H1 (cell line): ENCODE measurements around the gene ARHGEF2. TPM values are rescaled to one million over a fixed set of nuclear protein-coding genes. Genes with fewer than 3 reads are reported as not detected.
A peak's percentile ranks its signal among the peaks of the same experiment; 100 is the strongest.

Source experiments
- CTCF ChIA-PET: fragments of 300-600 bp; sonication (Branson Sonifier 250); formaldehyde crosslinking; loops from one replicate; lab custom pipeline; 2021; ENCODE audit not compliant: partially characterized antibody; lab: Charles Lee
- POLR2A ChIA-PET: fragments of 300-600 bp; sonication (Branson Sonifier 250); formaldehyde crosslinking; loops from one replicate; lab custom pipeline; 2021; ENCODE audit warnings: inconsistent platforms; ENCODE audit not compliant: partially characterized antibody; lab: Charles Lee
- DNase-seq, 2 experiments: peaks; one replicate each; pipeline versions ENCODE4 v3.0.0 to v3.0.0-alpha.2; 2010 to 2022; ENCODE audit warnings: low spot score in 2 of 2, low read depth in 1 of 2, mixed read lengths in 1 of 2
- FAIRE-seq: peaks from 2 replicates; lab custom pipeline; 2011; peaks lifted over from hg19 to GRCh38; lab: Jason Lieb, UNC
- H2AFZ ChIP-seq: 2 replicates; pipeline ENCODE4 v1.8.1; 2012; ENCODE audit warnings: low read length, inconsistent platforms
- H2AK5ac ChIP-seq: 2 replicates; pipeline ENCODE4 v1.6.1; 2013; ENCODE audit warnings: low read depth, low read length
- H2BK120ac ChIP-seq: replicated peaks from 2 replicates; pipeline ENCODE3; 2013; ENCODE audit warnings: low read depth, low read length, inconsistent platforms
- H2BK12ac ChIP-seq: 2 replicates; pipeline ENCODE4 v1.6.1; 2013; ENCODE audit warnings: low read depth, low read length
- H2BK15ac ChIP-seq: 2 replicates; pipeline ENCODE4 v1.6.1; 2013; ENCODE audit warnings: low read length
- H2BK20ac ChIP-seq: 2 replicates; pipeline ENCODE4 v1.6.1; 2013; ENCODE audit warnings: low read length
- H2BK5ac ChIP-seq: 2 replicates; pipeline ENCODE4 v1.6.1; 2013; ENCODE audit warnings: low read depth, low read length
- H3K14ac ChIP-seq: 2 replicates; pipeline ENCODE4 v1.6.1; 2013; ENCODE audit warnings: inconsistent platforms; ENCODE audit not compliant: insufficient read length
- H3K18ac ChIP-seq: 2 replicates; pipeline ENCODE4 v1.6.1; 2013; ENCODE audit warnings: low read length; ENCODE audit errors: extremely low read depth
- H3K23ac ChIP-seq: 2 replicates; pipeline ENCODE4 v1.6.1; 2013; ENCODE audit warnings: inconsistent platforms; ENCODE audit not compliant: insufficient read length
- H3K23me2 ChIP-seq: 2 replicates; pipeline ENCODE4 v1.6.1; 2013; ENCODE audit warnings: low read depth, low read length
- H3K27ac ChIP-seq: 2 replicates; pipeline ENCODE4 v1.6.1; 2011; ENCODE audit warnings: low read depth, low read length, inconsistent platforms
- H3K27me3 ChIP-seq, 4 experiments: replicated peaks in 1 of 4; 1 replicate in 1 of 4; 2 replicates in 3 of 4; pipeline versions ENCODE4 v1.6.1 to v1.8.1; 2011 to 2013; ENCODE audit warnings: low read length in 3 of 4, mild to moderate bottlenecking in 3 of 4, inconsistent platforms in 2 of 4, mixed read lengths in 2 of 4, moderate library complexity in 1 of 4; ENCODE audit not compliant: control insufficient read depth in 3 of 4, insufficient read depth in 3 of 4; ENCODE audit errors: extremely low read depth in 1 of 4
- H3K36me3 ChIP-seq, 4 experiments: 2 replicates each; pipeline versions ENCODE4 v1.6.1 to v1.8.1; 2011 to 2013; ENCODE audit warnings: mild to moderate bottlenecking in 4 of 4, low read length in 3 of 4, moderate library complexity in 2 of 4, control low read depth in 1 of 4, inconsistent platforms in 1 of 4; ENCODE audit not compliant: insufficient read depth in 4 of 4, control insufficient read depth in 2 of 4
- H3K4ac ChIP-seq: replicated peaks from 2 replicates; pipeline ENCODE3; 2013; ENCODE audit warnings: low read length, low read depth, mixed read lengths, inconsistent platforms; ENCODE audit not compliant: insufficient read length
- H3K4me1 ChIP-seq, 4 experiments: replicated peaks in 1 of 4; 1 replicate in 1 of 4; 2 replicates in 3 of 4; pipeline versions ENCODE4 v1.6.1 to v1.8.1; 2011 to 2013; ENCODE audit warnings: low read length in 3 of 4, inconsistent platforms in 2 of 4, mixed read lengths in 1 of 4; ENCODE audit not compliant: insufficient read depth in 4 of 4, control insufficient read depth in 3 of 4
- H3K4me2 ChIP-seq, 2 experiments: 2 replicates each; pipeline versions ENCODE4 v1.6.1 to v1.8.1; 2011 to 2013; ENCODE audit warnings: low read depth in 2 of 2, low read length in 2 of 2, control low read depth in 1 of 2, inconsistent platforms in 1 of 2, mild to moderate bottlenecking in 1 of 2; ENCODE audit not compliant: insufficient read depth in 1 of 2
- H3K4me3 ChIP-seq, 4 experiments: fragments of 200-600, 300-600 bp in 1 of 4; sonication (generic), shearing (Covaris generic), sonication (Bioruptor Twin) in 1 of 4; 2 replicates each; pipeline versions ENCODE4 v1.5.1 to v1.8.1; 2011 to 2016; ENCODE audit warnings: low read length in 4 of 4, low read depth in 3 of 4, control low read depth in 2 of 4, inconsistent platforms in 2 of 4, mild to moderate bottlenecking in 2 of 4, mixed read lengths in 1 of 4, moderate library complexity in 1 of 4; ENCODE audit not compliant: insufficient read depth in 2 of 4; ENCODE audit errors: extremely low read depth in 1 of 4
- H3K56ac ChIP-seq: replicated peaks from 2 replicates; pipeline ENCODE3; 2013; ENCODE audit warnings: low read depth, mild to moderate bottlenecking, mixed read lengths, low read length, inconsistent platforms; ENCODE audit not compliant: insufficient read length
- H3K79me1 ChIP-seq: 2 replicates; pipeline ENCODE4 v1.6.1; 2013; ENCODE audit warnings: low read depth, low read length, control low read depth
- H3K79me2 ChIP-seq, 2 experiments: 2 replicates each; pipeline versions ENCODE4 v1.6.1 to v1.8.1; 2012 to 2013; ENCODE audit warnings: low read length in 2 of 2, mild to moderate bottlenecking in 2 of 2, inconsistent platforms in 1 of 2; ENCODE audit not compliant: insufficient read depth in 2 of 2, control insufficient read depth in 1 of 2
- H3K9ac ChIP-seq, 4 experiments: replicated peaks in 1 of 4; 1 replicate in 1 of 4; 2 replicates in 3 of 4; pipeline versions ENCODE4 v1.6.1 to v1.8.1; 2011 to 2013; ENCODE audit warnings: low read depth in 3 of 4, low read length in 3 of 4, control low read depth in 2 of 4, mild to moderate bottlenecking in 2 of 4, moderate library complexity in 2 of 4, inconsistent platforms in 1 of 4; ENCODE audit errors: extremely low read depth in 1 of 4
- H3K9me3 ChIP-seq, 2 experiments: 2 replicates each; pipeline versions ENCODE4 v1.6.1 to v1.8.1; 2012 to 2013; ENCODE audit warnings: mild to moderate bottlenecking in 2 of 2, moderate library complexity in 2 of 2, control low read depth in 1 of 2, inconsistent platforms in 1 of 2, low read depth in 1 of 2, low read length in 1 of 2, mixed read lengths in 1 of 2; ENCODE audit not compliant: insufficient read depth in 2 of 2
- H4K20me1 ChIP-seq, 2 experiments: replicated peaks in 1 of 2; 2 replicates each; pipeline versions ENCODE3 to v1.8.1; 2011 to 2013; ENCODE audit warnings: inconsistent platforms in 2 of 2, low read length in 2 of 2, mild to moderate bottlenecking in 1 of 2; ENCODE audit not compliant: insufficient read depth in 2 of 2, control insufficient read depth in 1 of 2
- H4K5ac ChIP-seq: 2 replicates; pipeline ENCODE4 v1.6.1; 2013; ENCODE audit warnings: low read length, low read depth, mixed read lengths, inconsistent platforms; ENCODE audit not compliant: insufficient read length
- H4K8ac ChIP-seq: 2 replicates; pipeline ENCODE4 v1.8.0; 2013; ENCODE audit warnings: mild to moderate bottlenecking, moderate library complexity, low read length, inconsistent platforms; ENCODE audit not compliant: insufficient read depth; ENCODE audit errors: extremely low read depth
- H4K91ac ChIP-seq: replicated peaks from 2 replicates; pipeline ENCODE3; 2013; ENCODE audit warnings: low read length, mixed read lengths, inconsistent platforms; ENCODE audit not compliant: insufficient read length
- ATF3 ChIP-seq: IDR thresholded peaks from 2 replicates; pipeline ENCODE4 v1.6.1; 2011; ENCODE audit warnings: low read depth, mild to moderate bottlenecking, low read length; ENCODE audit not compliant: insufficient read depth
- EP300 ChIP-seq, 2 experiments: IDR thresholded peaks; 1 replicate in 1 of 2; 2 replicates in 1 of 2; pipeline ENCODE4 v1.6.1; 2011 to 2012; ENCODE audit warnings: low read depth in 2 of 2, low read length in 2 of 2, mild to moderate bottlenecking in 2 of 2, borderline replicate concordance in 1 of 2, inconsistent platforms in 1 of 2, moderate library complexity in 1 of 2
- GABPA ChIP-seq: IDR thresholded peaks from 2 replicates; pipeline ENCODE4 v1.6.1; 2011; ENCODE audit warnings: mild to moderate bottlenecking, low read length, moderate library complexity, borderline replicate concordance; ENCODE audit not compliant: insufficient read depth
- GTF2F1 ChIP-seq: IDR thresholded peaks from 2 replicates; pipeline ENCODE4 v1.6.1; 2012; ENCODE audit warnings: low read depth, low read length, improper control_type of control experiment, borderline replicate concordance
- HDAC2 ChIP-seq, 2 experiments: fragments of 300-600 bp in 1 of 2; sonication (generic) in 1 of 2; IDR thresholded peaks; 2 replicates each; pipeline ENCODE4 v1.6.1; 2011 to 2012; ENCODE audit warnings: low read depth in 2 of 2, low read length in 2 of 2, mild to moderate bottlenecking in 2 of 2, moderate library complexity in 2 of 2, borderline replicate concordance in 1 of 2, inconsistent platforms in 1 of 2
- KDM5A ChIP-seq: fragments of 200-600 bp; IDR thresholded peaks from 2 replicates; pipeline ENCODE4 v1.7.1; 2012; ENCODE audit warnings: mild to moderate bottlenecking, low read length, inconsistent platforms, mixed read lengths
- PHF8 ChIP-seq: fragments of 200-600 bp; sonication (generic); conservative IDR thresholded peaks from 2 replicates; pipeline ENCODE4 v1.7.1; 2012; ENCODE audit warnings: low read depth, mild to moderate bottlenecking, inconsistent platforms, low read length, moderate library complexity
- TEAD4 ChIP-seq: IDR thresholded peaks from 2 replicates; pipeline ENCODE4 v1.6.1; 2012; ENCODE audit warnings: low read depth, low read length, inconsistent platforms, mixed read lengths
- WGBS, 2 experiments: shearing (Covaris generic) in 1 of 2; methylation state at CpG; one replicate each; pipeline versions ENCODE4 v1.1.6 to v1.1.7; 2013 to 2015; ENCODE audit warnings: low lambda C conversion rate in 2 of 2, mixed read lengths in 2 of 2, inconsistent platforms in 1 of 2, low coverage in 1 of 2, missing lambda C conversion rate in 1 of 2; ENCODE audit not compliant: insufficient replicate concordance in 2 of 2, insufficient coverage in 1 of 2, insufficient read length in 1 of 2; ENCODE audit errors: extremely low coverage in 1 of 2, missing lambda C conversion rate in 1 of 2; 5-methylcytosine and 5-hydroxymethylcytosine counted together
- polyA plus RNA-seq, 7 experiments: library from polyadenylated mRNA; depleted of rRNA in 3 of 7; stranded (reverse) in 5 of 7; unstranded in 2 of 7; fragments of >200 nt in 5 of 7; fragments of 200-250 nt in 2 of 7; gene quantifications; 1 replicate in 5 of 7; 2 replicates in 1 of 7; 4 replicates in 1 of 7; pipeline versions ENCODE4 v1.2.1 to v1.2.3, GENCODE V29; 2011 to 2013; ENCODE audit warnings: missing spikeins in 2 of 7, mixed read lengths in 2 of 7
- total RNA-seq: library from RNA; stranded (reverse); fragmentation: NEBNext Ultra II Directional; extraction: Animal tissue kit (Norgen Biotek cat#: 25700); gene quantifications from 2 replicates; pipeline ENCODE4 v1.2.1, GENCODE V29; 2021

The ARHGEF2 gene
- total and polyA plus RNA-seq, 2 of the 8 experiments (the other 6 are each of a cell fraction or from before 2014, with no cell fraction given): 42.7 to 80.5 TPM

GRCh38 chr1:155934097-155934935 is 44.0 kb downstream of the ARHGEF2 start, which contains the start of gene KHDC4:
Gene KHDC4 (minus strand): TSS chr1:155934413. CDS start chr1:155934373, 40 bp downstream.
- Histone ChIP-seq H3K9ac (peak within 1 kb of the TSS; percentile 86 to 100 (median 96)), H3K23me2 (peaks cover 5% of the 10 kb centered on the region), H3K56ac (peak within 1 kb of the TSS; percentile 89), H3K4me2 (peak within 1 kb of the TSS; percentile 85 to 92), H3K4ac (peak within 1 kb of the TSS; percentile 32), H3K14ac (peak within 1 kb of the TSS; percentile 67), H4K91ac (peak within 1 kb of the TSS; percentile 70), H2BK12ac (peak within 1 kb of the TSS; percentile 27; the same call in 1 of the 2 replicates), H3K79me2 (peaks cover 10 to 46% of the 10 kb centered on the region in 2 experiments), H2AFZ (peak within 1 kb of the TSS; percentile 9; the same call in 1 of the 2 replicates), H4K5ac (peak within 1 kb of the TSS; percentile 98), H2BK5ac (peak within 1 kb of the TSS; percentile 98), H3K27me3 (no peaks in the 10 kb centered on the region), H3K23ac (no peak within 1 kb of the TSS), H3K79me1 (peaks cover 2% of the 10 kb centered on the region; the same call in 1 of the 2 replicates), H3K18ac (peak within 1 kb of the TSS; percentile 100), H3K4me1 (peaks cover 0 to 2% (median 1%) of the 10 kb centered on the region in 4 experiments; a peak in 4 of 7 replicates), H4K8ac (peak within 1 kb of the TSS; percentile 99), H3K36me3 (peaks cover 16 to 40% (median 26%) of the 10 kb centered on the region in 4 experiments; a peak in 7 of 8 replicates), H2BK20ac (0 out of 2 replicates have a peak within 1 kb of the TSS, but pooled peaks have one; percentile 43), H3K27ac (peak within 1 kb of the TSS; percentile 88), H2BK120ac (peak within 1 kb of the TSS; percentile 28), H3K4me3 (peak within 1 kb of the TSS; percentile 89 to 100 (median 94)), H4K20me1 (peaks cover 0 to 13% of the 10 kb centered on the region in 2 experiments), H2AK5ac (peak within 1 kb of the TSS; percentile 91), H3K9me3 (no peaks in the 10 kb centered on the region), H2BK15ac (peak within 1 kb of the TSS; percentile 31; the same call in 1 of the 2 replicates)
- FAIRE-seq (peak; percentile 92), DNase-seq (peak; percentile 87 to 96)
- 2% methylated on average over 50 of the region's 50 CpGs; no CpG with 5 or more reads in 1 of the 2 experiments for WGBS, 2 experiments
- ChIA-PET POLR2A (interaction anchor here (0.8 to 6.7 kb wide), 27 partner anchors 9 to 181 kb away, joined by 3 to 109 read pairs (median 4); partner anchors contain the start of genes ARHGEF2, GON4L, LMNA and MEX3A), CTCF (interaction anchor here (0.6 to 2.8 kb wide), 7 partner anchors 10 to 587 kb away, joined by 3 to 18 read pairs (median 5); partner anchors contain the start of gene ARHGEF2)
- no peak for TF ChIP-seq EP300 (IDR thresholded peaks at IDR 0.05; ENCODE audit: borderline replicate concordance in 1 of 2, low read depth in 2 of 2, low read length in 2 of 2)
- TF ChIP-seq TEAD4: no peak
- 0 out of 2 replicates have a peak, but pooled peaks have one; percentile 65 for TF ChIP-seq KDM5A
- TF ChIP-seq GTF2F1: peak; percentile 80; the same call in 1 of the 2 replicates
- TF ChIP-seq GABPA: peak; percentile 92
- TF ChIP-seq ATF3: no peak
- peak; percentile 97 for TF ChIP-seq PHF8
- peak in 1 of 2 experiments; percentile 65; a peak in 1 of 4 replicates for TF ChIP-seq HDAC2 (IDR thresholded peaks at IDR 0.05; ENCODE audit: borderline replicate concordance in 1 of 2, low read depth in 2 of 2, low read length in 2 of 2)
